K562 (cell line): ENCODE data around the gene PTPRT. TPM values are rescaled to one million over a fixed set of nuclear protein-coding genes. Genes with fewer than 3 reads are reported as not detected.

Experiments used
- ATAC-seq: fragments of 200-7000 bp; cut with Tn5 transposase; 3 replicates; pipeline ENCODE4 v1.9.1; 2020; ENCODE audit warnings: moderate library complexity
- BruUV-seq: library from RNA; stranded (reverse); fragments of 400-500 nt; replicated peaks from 2 replicates; lab custom pipeline; 2021; lab: Mats Ljungman, UMichigan
- CTCF ChIA-PET: fragments of 300-600 bp; formaldehyde crosslinking; extraction: SDS; loops from one replicate; lab custom pipeline; 2021; ENCODE audit warnings: low intra/inter-chr PET ratio; lab: Yijun Ruan, JAX
- POLR2A ChIA-PET: fragments of 300-600, 350-650 bp; sonication (Branson Sonifier 250); formaldehyde crosslinking; extraction: SDS; loops from one replicate; lab custom pipeline; 2021; ENCODE audit warnings: antibody characterized with exemption, inconsistent platforms; lab: Yijun Ruan, JAX
- DNase-seq, 4 experiments: peaks; one replicate each; pipeline versions ENCODE4 v3.0.0 to v3.0.0-alpha.2; 2011 to 2018; ENCODE audit warnings: low spot score in 3 of 4, mixed read lengths in 3 of 4; ENCODE audit errors: extremely low read depth in 1 of 4
- FAIRE-seq: peaks from 2 replicates; lab custom pipeline; 2011; peaks lifted over from hg19 to GRCh38; lab: Jason Lieb, UNC
- H2AFZ ChIP-seq: 2 replicates; pipeline ENCODE4 v1.6.0; 2011; ENCODE audit warnings: low read depth, low read length, control low read depth, inconsistent platforms
- H3K27ac ChIP-seq: fragments of 200-600 bp; 3 replicates; pipeline ENCODE4 v1.8.0; 2011; ENCODE audit warnings: low read depth, mild to moderate bottlenecking, control low read depth, inconsistent platforms, low read length, moderate library complexity, mixed read lengths; ENCODE audit errors: extremely low read depth
- H3K27me3 ChIP-seq, 2 experiments: fragments of 300-600 bp in 1 of 2; 2 replicates in 1 of 2; 3 replicates in 1 of 2; pipeline versions ENCODE4 v1.6.0 to v1.8.0; 2011; ENCODE audit warnings: inconsistent platforms in 2 of 2, low read length in 2 of 2, mild to moderate bottlenecking in 1 of 2, mixed read lengths in 1 of 2, moderate library complexity in 1 of 2; ENCODE audit not compliant: control insufficient read depth in 2 of 2, insufficient read depth in 2 of 2
- H3K36me3 ChIP-seq: fragments of 300-600 bp; 3 replicates; pipeline ENCODE4 v1.8.0; 2011; ENCODE audit warnings: mild to moderate bottlenecking, low read length, inconsistent platforms; ENCODE audit not compliant: control insufficient read depth, insufficient read depth
- H3K4me1 ChIP-seq, 2 experiments: fragments of 200-600 bp in 1 of 2; replicated peaks in 1 of 2; 2 replicates in 1 of 2; 3 replicates in 1 of 2; pipeline versions ENCODE4 v1.5.1 to v1.8.0; 2011; ENCODE audit warnings: inconsistent platforms in 2 of 2, low read length in 2 of 2, mild to moderate bottlenecking in 1 of 2, mixed read lengths in 1 of 2, moderate library complexity in 1 of 2; ENCODE audit not compliant: control insufficient read depth in 2 of 2, insufficient read depth in 2 of 2
- H3K4me2 ChIP-seq: 2 replicates; pipeline ENCODE4 v1.6.1; 2011; ENCODE audit warnings: low read length, control low read depth, inconsistent platforms, mixed read lengths; ENCODE audit not compliant: insufficient read depth
- H3K4me3 ChIP-seq: fragments of 200-600 bp; sonication (generic), shearing (Covaris generic); 2 replicates; pipeline ENCODE4 v1.5.1; 2016; ENCODE audit warnings: control low read depth, inconsistent platforms
- H3K79me2 ChIP-seq: fragments of 200-600 bp; 3 replicates; pipeline ENCODE4 v1.8.0; 2011; ENCODE audit warnings: low read length, inconsistent platforms; ENCODE audit not compliant: control insufficient read depth, insufficient read depth
- H3K9ac ChIP-seq, 2 experiments: 2 replicates each; pipeline versions ENCODE4 v1.6.0 to v1.6.1; 2011; ENCODE audit warnings: low read depth in 2 of 2, low read length in 2 of 2, control low read depth in 1 of 2, inconsistent platforms in 1 of 2, mild to moderate bottlenecking in 1 of 2, mixed read lengths in 1 of 2; ENCODE audit not compliant: insufficient read depth in 1 of 2
- H3K9me1 ChIP-seq: one replicate; pipeline ENCODE4 v1.6.0; 2011; ENCODE audit warnings: inconsistent platforms, mild to moderate bottlenecking, low read length, moderate library complexity; ENCODE audit not compliant: control insufficient read depth, insufficient read depth
- H3K9me3 ChIP-seq: replicated peaks from 2 replicates; pipeline ENCODE4 v1.5.1; 2011; ENCODE audit warnings: low read depth, low read length, inconsistent platforms; ENCODE audit not compliant: control insufficient read depth, insufficient read depth
- H4K20me1 ChIP-seq: replicated peaks from 2 replicates; pipeline ENCODE4 v1.6.1; 2011; ENCODE audit warnings: low read length, inconsistent platforms, mixed read lengths; ENCODE audit not compliant: control insufficient read depth, insufficient read depth
- CHD2 ChIP-seq: IDR thresholded peaks from 2 replicates; pipeline ENCODE4 v1.6.1; 2011; ENCODE audit warnings: low read depth, low read length
- DDX20 ChIP-seq: fragments of 450-650 bp; IDR thresholded peaks from 2 replicates; pipeline ENCODE4 v1.6.1; 2016; ENCODE audit warnings: missing genetic modification characterization, low read depth, mild to moderate bottlenecking, missing compliant biosample characterization, moderate library complexity
- GABPB1 ChIP-seq: sonication (generic); formaldehyde crosslinking; IDR thresholded peaks from 2 replicates; pipeline ENCODE4 v1.8.0; 2022; ENCODE audit warnings: mild to moderate bottlenecking, missing genetic modification reagents
- MTA3 ChIP-seq: fragments of 450-650 bp; formaldehyde crosslinking; IDR thresholded peaks from 2 replicates; pipeline ENCODE4 v1.6.1; 2017; ENCODE audit warnings: mild to moderate bottlenecking, borderline replicate concordance
- MTF1 ChIP-seq: fragments of 250-450 bp; sonication (Bioruptor Pico); IDR thresholded peaks from 2 replicates; pipeline ENCODE4 v1.9.0; 2021; ENCODE audit warnings: moderate library complexity, mild to moderate bottlenecking, inconsistent platforms, borderline replicate concordance
- NFYB ChIP-seq: IDR thresholded peaks from 2 replicates; pipeline ENCODE4 v1.6.1; 2011; ENCODE audit warnings: mild to moderate bottlenecking, moderate library complexity; ENCODE audit not compliant: insufficient read length; ENCODE audit errors: extremely low read depth
- ZBTB8A ChIP-seq: fragments of 450-650 bp; IDR thresholded peaks from 2 replicates; pipeline ENCODE4 v1.6.1; 2018; ENCODE audit warnings: mild to moderate bottlenecking, moderate library complexity; ENCODE audit not compliant: partially characterized antibody
- ZNF324 ChIP-seq: fragments of 250-450 bp; sonication (Bioruptor Pico); IDR thresholded peaks from 2 replicates; pipeline ENCODE4 v1.4.0; 2020; ENCODE audit warnings: mild to moderate bottlenecking
- ZNF354B ChIP-seq: fragments of 250-450 bp; sonication (Bioruptor Pico); IDR thresholded peaks from 2 replicates; pipeline ENCODE4 v1.4.0; 2020
- ZNF445 ChIP-seq: fragments of 250-450 bp; sonication (Bioruptor Pico); IDR thresholded peaks from 2 replicates; pipeline ENCODE4 v1.4.0; 2020; ENCODE audit warnings: low read depth, mild to moderate bottlenecking, moderate library complexity
- ZNF696 ChIP-seq: fragments of 250-450 bp; sonication (Bioruptor Pico); conservative IDR thresholded peaks from 2 replicates; pipeline ENCODE4 v1.4.0; 2020; ENCODE audit warnings: mild to moderate bottlenecking, moderate library complexity
- WGBS: fragments of 100-300 bp; shearing (Covaris generic); methylation state at CpG from one replicate; pipeline ENCODE4 v1.1.6; 2016; ENCODE audit warnings: low coverage, mixed read lengths; ENCODE audit not compliant: insufficient coverage; ENCODE audit errors: missing lambda C conversion rate; 5-methylcytosine and 5-hydroxymethylcytosine counted together
- in situ Hi-C: fragments of 300-500 bp; cut with MboI; formaldehyde crosslinking; loops from 4 replicates; pipeline ENCODE4 v1.15.0; 2018; ENCODE audit warnings: inconsistent platforms, mixed read lengths
- intact Hi-C: fragments of 100-400 bp; cut with micrococcal nuclease; formaldehyde crosslinking; loops from 2 replicates; pipeline ENCODE4 v1.14.2; 2022
- polyA plus RNA-seq, 8 experiments: library from polyadenylated mRNA; depleted of rRNA in 4 of 8; stranded (reverse) in 5 of 8; unstranded in 3 of 8; fragments of >200 nt; fragmentation: Nextera tagmentation in 2 of 8; fragmentation: Illumina TruSeq in 1 of 8; extraction: Ambion mirVana in 2 of 8; extraction: Trizol in 1 of 8; gene quantifications; 2 replicates each; pipeline versions ENCODE4 v1.2.1 to v1.2.3, GENCODE V29; 2011 to 2014; ENCODE audit warnings: inconsistent platforms in 1 of 8, missing spikeins in 1 of 8
- total RNA-seq, 7 experiments: library from RNA; depleted of rRNA in 6 of 7; stranded (reverse); fragments of >200 nt in 6 of 7; fragmentation: Illumina TruSeq in 2 of 7; extraction: Trizol in 2 of 7; gene quantifications; 2 replicates each; pipeline versions ENCODE4 v1.2.1 to v1.2.3, GENCODE V29; 2011 to 2021; ENCODE audit warnings: low replicate concordance in 1 of 7
- TF ChIP-seq, protein P1 (sequence below): fragments of 450-650 bp; IDR thresholded peaks from 2 replicates; pipeline ENCODE4 v1.7.0; 2016; ENCODE audit warnings: borderline replicate concordance
- TF ChIP-seq, protein P2 (sequence below): IDR thresholded peaks from 2 replicates; pipeline ENCODE4 v1.6.1; 2016; ENCODE audit warnings: missing genetic modification characterization, missing compliant biosample characterization
- TF ChIP-seq, protein P3 (sequence below), 2 experiments: IDR thresholded peaks in 1 of 2; conservative IDR thresholded peaks in 1 of 2; 2 replicates each; pipeline ENCODE4 v1.6.1; 2016; ENCODE audit warnings: low read depth in 2 of 2, mild to moderate bottlenecking in 1 of 2, missing compliant biosample characterization in 1 of 2, missing genetic modification characterization in 1 of 2, moderate library complexity in 1 of 2

The PTPRT gene
- total and polyA plus RNA-seq, 9 of the 15 experiments (the other 6 are each of a cell fraction or from before 2014, with no cell fraction given), result not detected

DNA sequence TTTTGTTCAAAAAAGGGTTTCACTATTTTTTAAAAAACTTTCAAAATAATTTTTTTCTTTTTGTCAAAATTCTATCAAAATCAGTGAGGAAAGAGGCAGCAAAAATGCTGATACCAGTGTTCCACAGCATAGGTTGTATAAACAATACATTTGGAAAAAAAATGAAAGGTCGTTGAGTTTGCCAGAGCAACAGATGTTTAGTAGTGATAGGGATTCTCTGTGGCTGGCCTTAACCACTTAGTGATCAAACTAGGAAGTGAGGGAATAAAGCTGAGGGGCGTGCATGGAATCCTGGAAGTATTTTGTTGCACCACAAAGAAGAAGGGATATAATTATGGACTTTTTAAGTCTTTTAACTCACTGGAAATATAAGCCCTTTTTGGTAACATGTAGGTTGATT lies 1016.3 kb downstream of the PTPRT start (continued):
- TF ChIP-seq, protein P1, sequence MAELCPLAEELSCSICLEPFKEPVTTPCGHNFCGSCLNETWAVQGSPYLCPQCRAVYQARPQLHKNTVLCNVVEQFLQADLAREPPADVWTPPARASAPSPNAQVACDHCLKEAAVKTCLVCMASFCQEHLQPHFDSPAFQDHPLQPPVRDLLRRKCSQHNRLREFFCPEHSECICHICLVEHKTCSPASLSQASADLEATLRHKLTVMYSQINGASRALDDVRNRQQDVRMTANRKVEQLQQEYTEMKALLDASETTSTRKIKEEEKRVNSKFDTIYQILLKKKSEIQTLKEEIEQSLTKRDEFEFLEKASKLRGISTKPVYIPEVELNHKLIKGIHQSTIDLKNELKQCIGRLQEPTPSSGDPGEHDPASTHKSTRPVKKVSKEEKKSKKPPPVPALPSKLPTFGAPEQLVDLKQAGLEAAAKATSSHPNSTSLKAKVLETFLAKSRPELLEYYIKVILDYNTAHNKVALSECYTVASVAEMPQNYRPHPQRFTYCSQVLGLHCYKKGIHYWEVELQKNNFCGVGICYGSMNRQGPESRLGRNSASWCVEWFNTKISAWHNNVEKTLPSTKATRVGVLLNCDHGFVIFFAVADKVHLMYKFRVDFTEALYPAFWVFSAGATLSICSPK, result no peak
- TF ChIP-seq, protein P2, sequence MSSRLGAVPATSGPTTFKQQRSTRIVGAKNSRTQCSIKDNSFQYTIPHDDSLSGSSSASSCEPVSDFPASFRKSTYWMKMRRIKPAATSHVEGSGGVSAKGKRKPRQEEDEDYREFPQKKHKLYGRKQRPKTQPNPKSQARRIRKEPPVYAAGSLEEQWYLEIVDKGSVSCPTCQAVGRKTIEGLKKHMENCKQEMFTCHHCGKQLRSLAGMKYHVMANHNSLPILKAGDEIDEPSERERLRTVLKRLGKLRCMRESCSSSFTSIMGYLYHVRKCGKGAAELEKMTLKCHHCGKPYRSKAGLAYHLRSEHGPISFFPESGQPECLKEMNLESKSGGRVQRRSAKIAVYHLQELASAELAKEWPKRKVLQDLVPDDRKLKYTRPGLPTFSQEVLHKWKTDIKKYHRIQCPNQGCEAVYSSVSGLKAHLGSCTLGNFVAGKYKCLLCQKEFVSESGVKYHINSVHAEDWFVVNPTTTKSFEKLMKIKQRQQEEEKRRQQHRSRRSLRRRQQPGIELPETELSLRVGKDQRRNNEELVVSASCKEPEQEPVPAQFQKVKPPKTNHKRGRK (tag), result no peak
- TF ChIP-seq DDX20 (tag) (no peak), ZNF445 (no peak), CHD2 (no peak), GABPB1 (no peak)

DNA sequence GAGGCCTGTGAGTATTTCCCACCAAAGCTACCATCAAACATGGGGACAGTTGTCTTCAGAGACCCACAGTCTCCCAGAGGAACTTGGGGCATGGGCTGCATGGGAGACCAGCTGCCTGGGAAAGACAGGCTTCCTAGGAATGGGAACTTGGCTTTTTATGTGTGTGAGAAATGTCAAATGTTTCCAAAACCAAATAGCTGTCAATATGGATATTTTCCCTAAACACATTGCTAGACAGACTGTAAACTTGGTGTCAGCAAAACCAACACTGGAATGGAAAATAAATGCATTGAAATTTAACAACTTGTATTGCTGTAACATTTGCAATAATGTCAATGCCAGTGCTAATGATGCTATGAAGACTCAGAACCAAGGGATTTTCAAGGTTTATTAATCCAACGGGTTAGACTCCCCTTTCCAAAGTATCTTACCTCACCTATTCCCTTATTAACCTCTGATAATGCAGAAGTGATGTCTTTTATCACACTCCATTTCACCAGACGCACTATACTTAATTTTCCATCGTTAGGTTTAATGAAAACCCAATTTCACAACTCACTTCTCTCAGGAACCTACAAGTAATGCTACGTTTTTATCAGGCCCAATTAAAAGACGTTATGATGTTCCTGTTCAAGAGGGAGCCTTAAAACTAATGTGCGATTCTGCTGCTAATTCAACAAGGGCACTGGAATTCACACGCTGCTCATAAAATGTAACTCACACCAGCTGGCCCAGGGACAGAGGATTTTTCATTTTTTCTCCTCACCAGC lies 1025.4 kb downstream of the PTPRT start:
- Histone ChIP-seq H3K9ac (no peak overlapping the region), H3K4me1 (no peaks in the 10 kb centered on the region), H3K27me3 (no peaks in the 10 kb centered on the region; a peak in 1 of 5 replicates), H3K9me1 (no peaks in the 10 kb centered on the region), H3K79me2 (no peaks in the 10 kb centered on the region), H3K4me3 (no peak overlapping the region), H3K9me3 (no peaks in the 10 kb centered on the region), H3K27ac (no peak overlapping the region), H4K20me1 (no peaks in the 10 kb centered on the region), H3K4me2 (no peak overlapping the region), H3K36me3 (no peaks in the 10 kb centered on the region), H2AFZ (no peak overlapping the region)
- DNase-seq (no peak), FAIRE-seq (no peak), ATAC-seq (no peak)
- ChIA-PET CTCF (no interaction called here), POLR2A (no interaction called here)
- BruUV-seq, result no TSS peak
- 0% methylated on average over 7 of the region's 7 CpGs for WGBS
- in situ Hi-C loops, result no loop called here
- intact Hi-C loops, result no loop called here
- TF ChIP-seq ZNF354B (CRISPR knock-in tag) (no peak), ZNF696 (CRISPR knock-in tag) (no peak), ZBTB8A (no peak), NFYB (no peak), ZNF324 (CRISPR knock-in tag) (no peak), MTA3 (no peak), MTF1 (CRISPR knock-in tag) (no peak)
- TF ChIP-seq, protein P3, sequence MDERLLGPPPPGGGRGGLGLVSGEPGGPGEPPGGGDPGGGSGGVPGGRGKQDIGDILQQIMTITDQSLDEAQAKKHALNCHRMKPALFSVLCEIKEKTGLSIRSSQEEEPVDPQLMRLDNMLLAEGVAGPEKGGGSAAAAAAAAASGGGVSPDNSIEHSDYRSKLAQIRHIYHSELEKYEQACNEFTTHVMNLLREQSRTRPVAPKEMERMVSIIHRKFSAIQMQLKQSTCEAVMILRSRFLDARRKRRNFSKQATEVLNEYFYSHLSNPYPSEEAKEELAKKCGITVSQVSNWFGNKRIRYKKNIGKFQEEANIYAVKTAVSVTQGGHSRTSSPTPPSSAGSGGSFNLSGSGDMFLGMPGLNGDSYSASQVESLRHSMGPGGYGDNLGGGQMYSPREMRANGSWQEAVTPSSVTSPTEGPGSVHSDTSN (CRISPR knock-in tag; IDR thresholded peaks at IDR 0.05; ENCODE audit: low read depth), result no peak
- TF ChIP-seq, protein P3 (tag; conservative IDR thresholded peaks at IDR 0.05; ENCODE audit: low read depth), result no peak
